ENCODE measurements around the gene HSPA12A.
A peak's percentile ranks its signal among the peaks of the same experiment; 100 is the strongest.

HSPA12A gene

DNA sequence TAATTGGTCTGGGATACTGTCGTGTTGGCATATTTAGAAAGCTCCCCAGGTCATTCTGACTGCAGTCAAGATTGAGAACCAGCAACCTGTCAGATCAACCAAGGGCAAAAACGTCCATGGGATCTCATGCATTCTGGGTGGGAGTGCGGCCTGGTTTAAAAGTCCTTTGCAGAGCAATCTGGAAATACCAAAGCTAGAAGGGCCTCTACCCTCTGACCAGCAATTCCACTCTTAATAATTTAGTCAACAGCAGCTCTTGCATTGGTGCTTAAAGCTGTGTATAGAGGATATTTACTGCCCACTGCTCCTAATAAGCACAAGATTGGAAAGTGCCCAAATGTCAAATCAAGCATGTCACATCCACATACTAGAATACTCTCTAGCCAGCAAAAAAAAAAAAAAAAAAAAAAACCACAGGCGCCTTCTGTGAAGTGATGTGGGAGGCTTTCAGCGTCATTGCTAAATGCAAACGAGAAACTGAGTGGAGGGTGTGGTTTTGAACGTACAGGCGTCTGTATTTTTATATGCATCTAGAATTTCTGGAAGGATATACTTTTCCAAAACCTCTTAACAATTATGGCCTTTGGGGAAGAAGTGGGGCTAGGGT is 44.8 kb upstream of the HSPA12A start:
- Histone ChIP-seq H3K9ac (ENCODE audit: low read depth, low read length, poor library complexity) (no peak overlapping the region), H3K27ac (replicated peaks; ENCODE audit: low read length) (no peak overlapping the region), H3K36me3 (replicated peaks in 1 of 2; ENCODE audit: control insufficient read depth in 2 of 2, insufficient read depth in 2 of 2, low read length in 2 of 2) (no peaks in the 10 kb centered on the region), H3K14ac (ENCODE audit: low read length) (no peak overlapping the region), H3K79me1 (ENCODE audit: low read depth, low read length) (no peaks in the 10 kb centered on the region), H2BK120ac (ENCODE audit: low read depth, low read length) (no peak overlapping the region), H3K4me3 (ENCODE audit: low read length in 2 of 2) (no peak overlapping the region), H3K4me2 (ENCODE audit: insufficient read depth, low read length, poor library complexity, severe bottlenecking) (no peak overlapping the region), H3K9me3 (replicated peaks in 1 of 2; ENCODE audit: control insufficient read depth in 2 of 2, insufficient read depth in 1 of 2, low read depth in 1 of 2, low read length in 2 of 2) (peaks cover 0 to 2% of the 10 kb centered on the region in 2 donors), H3K4me1 (ENCODE audit: control insufficient read depth in 2 of 2, insufficient read depth in 1 of 2, low read depth in 1 of 2, low read length in 2 of 2) (peaks cover 0 to 5% of the 10 kb centered on the region in 2 donors), H2BK15ac (ENCODE audit: low read length) (no peak overlapping the region), H3K4ac (ENCODE audit: low read length) (no peak overlapping the region), H3K18ac (ENCODE audit: low read length) (no peak overlapping the region), H3K27me3 (ENCODE audit: control insufficient read depth in 3 of 3, insufficient read depth in 3 of 3, low read depth in 1 of 3, low read length in 3 of 3) (peaks cover 0 to 10% (median 3%) of the 10 kb centered on the region in 3 experiments), H2AFZ (ENCODE audit: low read length) (no peak overlapping the region), H3K23ac (ENCODE audit: low read depth, low read length, poor library complexity) (no peak overlapping the region), H2BK5ac (ENCODE audit: low read length) (no peak overlapping the region), H2BK12ac (ENCODE audit: low read length) (no peak overlapping the region), H4K8ac (ENCODE audit: low read depth, low read length) (no peak overlapping the region), H2AK5ac (ENCODE audit: low read depth, low read length) (no peak overlapping the region), H4K91ac (ENCODE audit: low read depth, low read length, poor library complexity) (no peak overlapping the region)
- no CpG with 5 or more reads among the region's 8 CpGs for WGBS, 2 donors (ENCODE audit: extremely low coverage in 2 of 2, insufficient read length in 2 of 2, insufficient replicate concordance in 1 of 2)
- no peak for DNase-seq (ENCODE audit: low spot score)

DNA sequence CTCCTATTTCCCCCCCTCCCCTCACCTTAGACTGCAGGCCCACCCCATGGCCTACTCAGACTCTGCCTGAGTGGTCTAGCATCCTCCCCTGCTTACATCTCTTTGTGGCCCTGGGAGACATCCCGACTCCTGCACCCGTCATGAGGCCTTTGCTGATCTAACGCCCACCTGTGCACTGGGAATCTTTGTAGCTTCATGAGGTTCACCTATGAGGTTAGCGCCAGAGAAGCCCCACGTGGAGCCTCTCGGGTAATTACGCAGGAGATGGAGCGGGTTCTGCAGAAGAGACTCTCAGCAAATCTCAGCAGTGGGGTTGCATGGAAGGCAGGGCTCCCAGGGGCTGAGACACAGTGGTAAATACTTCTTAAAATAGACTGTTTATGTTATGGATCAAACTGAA is 43.5 kb upstream of the HSPA12A start:
- no peaks in the 10 kb centered on the region for H3K36me3 ChIP-seq (replicated peaks in 1 of 2; ENCODE audit: control insufficient read depth in 2 of 2, insufficient read depth in 2 of 2, low read length in 2 of 2)
- no peak overlapping the region for H4K91ac ChIP-seq (ENCODE audit: low read depth, low read length, poor library complexity)
- H3K23ac ChIP-seq (ENCODE audit: low read depth, low read length, poor library complexity) = no peak overlapping the region
- H2AFZ ChIP-seq (ENCODE audit: low read length) = no peak overlapping the region
- H3K9me3 ChIP-seq (replicated peaks in 1 of 2; ENCODE audit: control insufficient read depth in 2 of 2, insufficient read depth in 1 of 2, low read depth in 1 of 2, low read length in 2 of 2) = peaks cover 0 to 2% of the 10 kb centered on the region in 2 donors
- H3K4me3 ChIP-seq (ENCODE audit: low read length in 2 of 2) = no peak overlapping the region
- H3K27ac ChIP-seq (replicated peaks; ENCODE audit: low read length) = no peak overlapping the region
- H3K4me1 ChIP-seq (ENCODE audit: control insufficient read depth in 2 of 2, insufficient read depth in 1 of 2, low read depth in 1 of 2, low read length in 2 of 2) = peaks cover 0 to 5% of the 10 kb centered on the region in 2 donors
- no peak overlapping the region for H2BK5ac ChIP-seq (ENCODE audit: low read length)
- H4K8ac ChIP-seq (ENCODE audit: low read depth, low read length) = no peak overlapping the region
- peaks cover 0 to 10% (median 3%) of the 10 kb centered on the region in 3 experiments for H3K27me3 ChIP-seq (ENCODE audit: control insufficient read depth in 3 of 3, insufficient read depth in 3 of 3, low read depth in 1 of 3, low read length in 3 of 3)
- H3K4me2 ChIP-seq (ENCODE audit: insufficient read depth, low read length, poor library complexity, severe bottlenecking) = no peak overlapping the region
- no peak overlapping the region for H2BK15ac ChIP-seq (ENCODE audit: low read length)
- peak overlapping the region; percentile 42 for H3K14ac ChIP-seq (ENCODE audit: low read length)
- WGBS, 2 donors (ENCODE audit: extremely low coverage in 2 of 2, insufficient read length in 2 of 2, insufficient replicate concordance in 1 of 2) = no CpG with 5 or more reads among the region's 8 CpGs
- no peak for DNase-seq (ENCODE audit: low spot score)
- no peak overlapping the region for H2BK120ac ChIP-seq (ENCODE audit: low read depth, low read length)
- no peaks in the 10 kb centered on the region for H3K79me1 ChIP-seq (ENCODE audit: low read depth, low read length)
- no peak overlapping the region for H3K4ac ChIP-seq (ENCODE audit: low read length)
- no peak overlapping the region for H3K9ac ChIP-seq (ENCODE audit: low read depth, low read length, poor library complexity)
- H3K18ac ChIP-seq (ENCODE audit: low read length) = no peak overlapping the region
- peak overlapping the region; percentile 87 for H2AK5ac ChIP-seq (ENCODE audit: low read depth, low read length)
- H2BK12ac ChIP-seq (ENCODE audit: low read length) = no peak overlapping the region

DNA sequence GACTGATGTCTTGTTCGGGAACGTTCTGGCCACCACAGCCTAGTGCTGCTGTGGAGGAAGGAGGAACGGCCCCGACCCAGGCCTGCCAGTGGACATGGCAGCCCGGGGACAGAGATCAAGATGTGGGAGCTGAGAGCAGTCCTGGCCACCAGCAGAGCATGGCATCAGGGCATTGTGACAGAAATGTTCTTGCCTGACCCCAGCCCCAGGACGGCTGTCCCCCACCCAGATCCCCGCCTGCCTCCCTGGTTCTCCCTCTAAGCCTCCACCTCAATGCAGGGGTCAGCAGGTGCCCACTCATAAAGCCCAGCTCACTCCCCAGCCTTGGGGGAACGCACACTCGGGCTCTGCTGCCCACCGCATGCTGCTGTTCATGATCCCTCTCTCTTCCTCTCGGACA is 42.9 kb upstream of the HSPA12A start:
- H3K79me1 ChIP-seq (ENCODE audit: low read depth, low read length) = no peaks in the 10 kb centered on the region
- no peak overlapping the region for H3K4me2 ChIP-seq (ENCODE audit: insufficient read depth, low read length, poor library complexity, severe bottlenecking)
- H2BK5ac ChIP-seq (ENCODE audit: low read length) = no peak overlapping the region
- no peak overlapping the region for H2AFZ ChIP-seq (ENCODE audit: low read length)
- peaks cover 0 to 2% of the 10 kb centered on the region in 2 donors for H3K9me3 ChIP-seq (replicated peaks in 1 of 2; ENCODE audit: control insufficient read depth in 2 of 2, insufficient read depth in 1 of 2, low read depth in 1 of 2, low read length in 2 of 2)
- H2BK15ac ChIP-seq (ENCODE audit: low read length) = no peak overlapping the region
- DNase-seq (ENCODE audit: low spot score) = no peak
- H4K8ac ChIP-seq (ENCODE audit: low read depth, low read length) = no peak overlapping the region
- H3K4me1 ChIP-seq (ENCODE audit: control insufficient read depth in 2 of 2, insufficient read depth in 1 of 2, low read depth in 1 of 2, low read length in 2 of 2) = peaks cover 0 to 5% of the 10 kb centered on the region in 2 donors
- peaks cover 0 to 10% (median 3%) of the 10 kb centered on the region in 3 experiments for H3K27me3 ChIP-seq (ENCODE audit: control insufficient read depth in 3 of 3, insufficient read depth in 3 of 3, low read depth in 1 of 3, low read length in 3 of 3)
- H3K4me3 ChIP-seq (ENCODE audit: low read length in 2 of 2) = no peak overlapping the region
- no CpG with 5 or more reads among the region's 11 CpGs for WGBS, 2 donors (ENCODE audit: extremely low coverage in 2 of 2, insufficient read length in 2 of 2, insufficient replicate concordance in 1 of 2)
- H2BK120ac ChIP-seq (ENCODE audit: low read depth, low read length) = no peak overlapping the region
- no peak overlapping the region for H3K4ac ChIP-seq (ENCODE audit: low read length)
- no peak overlapping the region for H4K91ac ChIP-seq (ENCODE audit: low read depth, low read length, poor library complexity)
- H3K27ac ChIP-seq (replicated peaks; ENCODE audit: low read length) = no peak overlapping the region
- no peaks in the 10 kb centered on the region for H3K36me3 ChIP-seq (replicated peaks in 1 of 2; ENCODE audit: control insufficient read depth in 2 of 2, insufficient read depth in 2 of 2, low read length in 2 of 2)
- H2BK12ac ChIP-seq (ENCODE audit: low read length) = no peak overlapping the region
- peak overlapping the region; percentile 87 for H2AK5ac ChIP-seq (ENCODE audit: low read depth, low read length)
- H3K18ac ChIP-seq (ENCODE audit: low read length) = peak overlapping the region; percentile 21
- H3K9ac ChIP-seq (ENCODE audit: low read depth, low read length, poor library complexity) = no peak overlapping the region
- no peak overlapping the region for H3K23ac ChIP-seq (ENCODE audit: low read depth, low read length, poor library complexity)
- H3K14ac ChIP-seq (ENCODE audit: low read length) = no peak overlapping the region

DNA sequence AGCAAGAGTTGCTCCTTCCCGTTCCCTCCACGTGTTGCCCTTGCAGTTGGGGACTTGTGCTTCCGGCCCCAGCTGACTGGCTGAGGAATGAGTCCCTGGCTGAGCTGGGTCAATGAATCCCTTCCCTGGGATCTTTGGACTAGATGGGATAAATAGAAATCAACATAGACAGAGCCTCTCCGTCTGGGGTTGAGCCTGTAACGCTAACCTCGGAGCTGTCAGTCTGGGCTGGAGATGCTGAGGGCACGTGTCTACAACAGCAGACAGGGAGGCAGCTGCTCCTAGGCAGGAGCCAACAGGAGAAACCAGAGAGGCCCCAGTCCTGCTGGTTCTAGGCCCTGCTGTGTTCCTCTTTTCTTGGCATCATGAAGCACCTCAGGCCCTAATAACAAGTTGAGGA is 42.3 kb upstream of the HSPA12A start:
- H3K4me1 ChIP-seq (ENCODE audit: control insufficient read depth in 2 of 2, insufficient read depth in 1 of 2, low read depth in 1 of 2, low read length in 2 of 2) = peaks cover 0 to 5% of the 10 kb centered on the region in 2 donors
- H2AFZ ChIP-seq (ENCODE audit: low read length) = no peak overlapping the region
- no peak overlapping the region for H2BK12ac ChIP-seq (ENCODE audit: low read length)
- no peaks in the 10 kb centered on the region for H3K79me1 ChIP-seq (ENCODE audit: low read depth, low read length)
- H4K91ac ChIP-seq (ENCODE audit: low read depth, low read length, poor library complexity) = no peak overlapping the region
- no peak overlapping the region for H3K9ac ChIP-seq (ENCODE audit: low read depth, low read length, poor library complexity)
- no peak overlapping the region for H2BK5ac ChIP-seq (ENCODE audit: low read length)
- H3K4ac ChIP-seq (ENCODE audit: low read length) = no peak overlapping the region
- H4K8ac ChIP-seq (ENCODE audit: low read depth, low read length) = no peak overlapping the region
- H3K27me3 ChIP-seq (ENCODE audit: control insufficient read depth in 3 of 3, insufficient read depth in 3 of 3, low read depth in 1 of 3, low read length in 3 of 3) = peaks cover 0 to 10% (median 3%) of the 10 kb centered on the region in 3 experiments
- WGBS, 2 donors (ENCODE audit: extremely low coverage in 2 of 2, insufficient read length in 2 of 2, insufficient replicate concordance in 1 of 2) = no CpG with 5 or more reads among the region's 7 CpGs
- no peak for DNase-seq (ENCODE audit: low spot score)
- H3K4me3 ChIP-seq (ENCODE audit: low read length in 2 of 2) = no peak overlapping the region
- H3K14ac ChIP-seq (ENCODE audit: low read length) = no peak overlapping the region
- no peak overlapping the region for H2AK5ac ChIP-seq (ENCODE audit: low read depth, low read length)
- H3K4me2 ChIP-seq (ENCODE audit: insufficient read depth, low read length, poor library complexity, severe bottlenecking) = no peak overlapping the region
- no peak overlapping the region for H3K27ac ChIP-seq (replicated peaks; ENCODE audit: low read length)
- no peak overlapping the region for H2BK15ac ChIP-seq (ENCODE audit: low read length)
- peaks cover 0 to under 1% of the 10 kb centered on the region in 2 donors for H3K9me3 ChIP-seq (replicated peaks in 1 of 2; ENCODE audit: control insufficient read depth in 2 of 2, insufficient read depth in 1 of 2, low read depth in 1 of 2, low read length in 2 of 2)
- H3K36me3 ChIP-seq (replicated peaks in 1 of 2; ENCODE audit: control insufficient read depth in 2 of 2, insufficient read depth in 2 of 2, low read length in 2 of 2) = no peaks in the 10 kb centered on the region
- H3K18ac ChIP-seq (ENCODE audit: low read length) = no peak overlapping the region
- H3K23ac ChIP-seq (ENCODE audit: low read depth, low read length, poor library complexity) = no peak overlapping the region
- no peak overlapping the region for H2BK120ac ChIP-seq (ENCODE audit: low read depth, low read length)

Measured in neuronal stem cell (in vitro differentiated cells).